D341Med (cell line): ENCODE measurements around the gene UQCRC1.

Source experiments
- DNase-seq: peaks from one replicate; pipeline ENCODE4 v3.0.0; 2012; ENCODE audit warnings: low spot score

UQCRC1 gene

GRCh38 chr3:48572517-48572916 is 36.9 kb downstream of the UQCRC1 start:
- no peak for DNase-seq

GRCh38 chr3:48571938-48572337 is 37.5 kb downstream of the UQCRC1 start:
- DNase-seq = no peak

- no peak for DNase-seq
Measured at GRCh38 chr3:48569808-48570450, 39.5 kb downstream of the UQCRC1 start.

GRCh38 chr3:48569400-48569799 is 40.0 kb downstream of the UQCRC1 start:
- no peak for DNase-seq

- DNase-seq = no peak
Measured at GRCh38 chr3:48568476-48568875, 41.0 kb downstream of the UQCRC1 start.

GRCh38 chr3:48567500-48567899 is 41.9 kb downstream of the UQCRC1 start:
- no peak for DNase-seq

- DNase-seq = no peak
Measured at GRCh38 chr3:48567090-48567489, 42.4 kb downstream of the UQCRC1 start.

GRCh38 chr3:48566401-48566760 is 43.1 kb downstream of the UQCRC1 start:
- no peak for DNase-seq

- no peak for DNase-seq
Measured at GRCh38 chr3:48565591-48566400, 43.6 kb downstream of the UQCRC1 start.

- no peak for DNase-seq
Measured at GRCh38 chr3:48565186-48565585, 44.3 kb downstream of the UQCRC1 start.

- no peak for DNase-seq
Measured at GRCh38 chr3:48564667-48565066, 44.8 kb downstream of the UQCRC1 start.

GRCh38 chr3:48564022-48564421 is 45.4 kb downstream of the UQCRC1 start:
- no peak for DNase-seq

- DNase-seq = no peak
Measured at GRCh38 chr3:48563382-48563918, 46.0 kb downstream of the UQCRC1 start, which contains the start of gene UCN2. UCN2 (minus strand) TSS chr3:48563781; CDS start chr3:48563124, 657 bp downstream.

- DNase-seq = no peak
Measured at GRCh38 chr3:48562367-48563095, 46.9 kb downstream of the UQCRC1 start.

- no peak for DNase-seq
Measured at GRCh38 chr3:48561045-48561736, 48.3 kb downstream of the UQCRC1 start.

- no peak for DNase-seq
Measured at GRCh38 chr3:48560648-48561018, 48.8 kb downstream of the UQCRC1 start.

- DNase-seq = no peak
Measured at GRCh38 chr3:48558493-48559134, 50.8 kb downstream of the UQCRC1 start.

GRCh38 chr3:48556796-48557626 is 52.4 kb downstream of the UQCRC1 start, which contains the start of gene PFKFB4:
PFKFB4 (minus strand) TSS chr3:48556803; CDS start chr3:48556777, 26 bp downstream.
- DNase-seq = peak; percentile 99

- DNase-seq = no peak
Measured at GRCh38 chr3:48555949-48556795, 53.3 kb downstream of the UQCRC1 start.
